SK-N-SH treated with all-trans-retinoic acid at 6 μM for 48 hours (cell line): ENCODE data around the gene RNASE7.

Experiments used
- ATAC-seq: fragments of 200-7000 bp; cut with Tn5 transposase; 3 replicates; pipeline ENCODE4 v1.9.1; 2020; ENCODE audit warnings: mild to moderate bottlenecking, moderate library complexity
- ARNTL ChIP-seq: fragments of 450-650 bp; formaldehyde crosslinking; IDR thresholded peaks from 2 replicates; pipeline ENCODE4 v1.5.0; 2020; ENCODE audit warnings: low read depth, mild to moderate bottlenecking, moderate library complexity, borderline replicate concordance
- CSDC2 ChIP-seq: fragments of 250-450 bp; sonication (Bioruptor Pico); IDR thresholded peaks from 2 replicates; pipeline ENCODE4 v1.5.0; 2020; ENCODE audit warnings: mild to moderate bottlenecking, moderate library complexity
- ESRRG ChIP-seq: fragments of 250-450 bp; sonication (Bioruptor Pico); IDR thresholded peaks from 2 replicates; pipeline ENCODE4 v1.6.1; 2021; ENCODE audit warnings: mild to moderate bottlenecking
- GLIS3 ChIP-seq: fragments of 250-450 bp; sonication (Bioruptor Pico); IDR thresholded peaks from 2 replicates; pipeline ENCODE4 v1.5.0; 2020; ENCODE audit warnings: mild to moderate bottlenecking, moderate library complexity
- ISL1 ChIP-seq: fragments of 250-450 bp; sonication (Bioruptor Pico); IDR thresholded peaks from 2 replicates; pipeline ENCODE4 v2.1.2; 2022; ENCODE audit warnings: mild to moderate bottlenecking, moderate library complexity
- POU6F1 ChIP-seq: fragments of 250-450 bp; sonication (Bioruptor Pico); IDR thresholded peaks from 2 replicates; pipeline ENCODE4 v1.8.0; 2021; ENCODE audit warnings: low read depth, mild to moderate bottlenecking, moderate library complexity, borderline replicate concordance
- PPARA ChIP-seq: fragments of 250-450 bp; sonication (Bioruptor Pico); IDR thresholded peaks from 2 replicates; pipeline ENCODE4 v1.5.0; 2020; ENCODE audit warnings: mild to moderate bottlenecking, borderline replicate concordance
- SNAI2 ChIP-seq: fragments of 250-450 bp; sonication (Bioruptor Pico); IDR thresholded peaks from 2 replicates; pipeline ENCODE4 v1.5.0; 2020; ENCODE audit warnings: mild to moderate bottlenecking, moderate library complexity
- TOX ChIP-seq: fragments of 250-450 bp; sonication (Bioruptor Pico); IDR thresholded peaks from 2 replicates; pipeline ENCODE4 v1.8.0; 2021; ENCODE audit warnings: mild to moderate bottlenecking, moderate library complexity, borderline replicate concordance
- ZFP3 ChIP-seq: fragments of 250-450 bp; sonication (Bioruptor Pico); IDR thresholded peaks from 2 replicates; pipeline ENCODE4 v1.5.0; 2020; ENCODE audit warnings: mild to moderate bottlenecking, moderate library complexity
- ZFP30 ChIP-seq: fragments of 450-650 bp; formaldehyde crosslinking; IDR thresholded peaks from 2 replicates; pipeline ENCODE4 v1.5.0; 2022; ENCODE audit warnings: mild to moderate bottlenecking, moderate library complexity
- ZNF565 ChIP-seq: fragments of 450-650 bp; formaldehyde crosslinking; conservative IDR thresholded peaks from 2 replicates; pipeline ENCODE4 v1.5.0; 2020; ENCODE audit warnings: low read depth, mild to moderate bottlenecking, moderate library complexity
- ZNF8 ChIP-seq: fragments of 450-650 bp; formaldehyde crosslinking; IDR thresholded peaks from 2 replicates; pipeline ENCODE4 v1.5.0; 2020; ENCODE audit warnings: mild to moderate bottlenecking, moderate library complexity
- TF ChIP-seq, protein P1 (sequence below): fragments of 250-450 bp; sonication (Bioruptor Pico); IDR thresholded peaks from 2 replicates; pipeline ENCODE4 v1.5.0; 2020; ENCODE audit warnings: mild to moderate bottlenecking, moderate library complexity
- TF ChIP-seq, protein P2 (sequence below): fragments of 250-450 bp; sonication (Bioruptor Pico); IDR thresholded peaks from 2 replicates; pipeline ENCODE4 v1.5.1; 2021; ENCODE audit warnings: mild to moderate bottlenecking, moderate library complexity
- TF ChIP-seq, protein P3 (sequence below): fragments of 250-450 bp; sonication (Bioruptor Pico); IDR thresholded peaks from 2 replicates; pipeline ENCODE4 v1.8.0; 2020; ENCODE audit warnings: mild to moderate bottlenecking, moderate library complexity, borderline replicate concordance

The RNASE7 gene

GRCh38 chr14:21011136-21011535, 31.0 kb upstream of the RNASE7 start (continued):
- TF ChIP-seq, protein P1, sequence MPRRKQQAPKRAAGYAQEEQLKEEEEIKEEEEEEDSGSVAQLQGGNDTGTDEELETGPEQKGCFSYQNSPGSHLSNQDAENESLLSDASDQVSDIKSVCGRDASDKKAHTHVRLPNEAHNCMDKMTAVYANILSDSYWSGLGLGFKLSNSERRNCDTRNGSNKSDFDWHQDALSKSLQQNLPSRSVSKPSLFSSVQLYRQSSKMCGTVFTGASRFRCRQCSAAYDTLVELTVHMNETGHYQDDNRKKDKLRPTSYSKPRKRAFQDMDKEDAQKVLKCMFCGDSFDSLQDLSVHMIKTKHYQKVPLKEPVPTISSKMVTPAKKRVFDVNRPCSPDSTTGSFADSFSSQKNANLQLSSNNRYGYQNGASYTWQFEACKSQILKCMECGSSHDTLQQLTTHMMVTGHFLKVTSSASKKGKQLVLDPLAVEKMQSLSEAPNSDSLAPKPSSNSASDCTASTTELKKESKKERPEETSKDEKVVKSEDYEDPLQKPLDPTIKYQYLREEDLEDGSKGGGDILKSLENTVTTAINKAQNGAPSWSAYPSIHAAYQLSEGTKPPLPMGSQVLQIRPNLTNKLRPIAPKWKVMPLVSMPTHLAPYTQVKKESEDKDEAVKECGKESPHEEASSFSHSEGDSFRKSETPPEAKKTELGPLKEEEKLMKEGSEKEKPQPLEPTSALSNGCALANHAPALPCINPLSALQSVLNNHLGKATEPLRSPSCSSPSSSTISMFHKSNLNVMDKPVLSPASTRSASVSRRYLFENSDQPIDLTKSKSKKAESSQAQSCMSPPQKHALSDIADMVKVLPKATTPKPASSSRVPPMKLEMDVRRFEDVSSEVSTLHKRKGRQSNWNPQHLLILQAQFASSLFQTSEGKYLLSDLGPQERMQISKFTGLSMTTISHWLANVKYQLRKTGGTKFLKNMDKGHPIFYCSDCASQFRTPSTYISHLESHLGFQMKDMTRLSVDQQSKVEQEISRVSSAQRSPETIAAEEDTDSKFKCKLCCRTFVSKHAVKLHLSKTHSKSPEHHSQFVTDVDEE (CRISPR knock-in tag): no peak
- TF ChIP-seq CSDC2 (CRISPR knock-in tag): no peak

DNA sequence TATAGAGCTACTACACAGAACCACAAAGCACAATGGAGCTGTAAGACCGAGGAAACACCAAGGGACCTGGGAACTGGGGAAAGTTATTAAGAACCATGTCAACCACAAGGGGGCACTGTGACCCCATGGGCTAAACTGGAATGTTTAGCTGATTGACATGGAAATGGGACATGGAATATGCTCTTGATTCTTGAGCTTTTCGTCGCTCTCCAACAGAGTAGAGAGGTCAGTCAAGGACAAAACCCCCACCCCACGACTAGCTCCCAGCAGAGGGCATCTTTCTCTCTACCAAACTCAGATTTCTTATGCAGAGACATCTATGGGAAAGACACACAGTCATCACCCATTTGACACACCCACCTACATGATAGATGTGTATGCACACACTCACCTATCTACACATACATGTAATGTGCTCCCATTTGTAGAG, 27.4 kb upstream of the RNASE7 start:
- peak; percentile 97 for ATAC-seq

DNA sequence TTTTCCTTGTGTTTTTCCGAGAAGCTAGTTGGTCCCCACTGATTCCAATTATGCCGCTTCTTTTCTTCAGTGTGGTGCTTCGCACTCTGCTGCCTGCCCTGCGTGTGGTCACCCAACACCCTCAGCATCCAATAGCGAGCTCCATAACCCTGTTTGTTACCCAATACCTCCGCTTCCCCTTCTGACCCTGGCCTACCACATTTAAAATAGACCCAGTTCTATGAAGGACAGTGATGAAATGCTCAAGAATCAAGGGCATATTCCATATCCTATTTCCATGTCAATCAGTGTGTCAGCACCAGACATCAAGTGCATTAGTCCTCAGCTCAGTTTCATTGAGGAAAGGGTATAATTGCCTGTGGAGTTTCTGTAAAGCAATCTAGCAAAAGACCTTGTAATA, 26.9 kb upstream of the RNASE7 start:
- TF ChIP-seq TOX (CRISPR knock-in tag) (no peak), ZFP3 (no peak)
- no peak for ATAC-seq

More for the DNA sequence above, 27.4 kb upstream of the RNASE7 start:
- TF ChIP-seq ZFP3 (peak; percentile 47; the same call in 1 of the 2 replicates), ISL1 (no peak)

DNA sequence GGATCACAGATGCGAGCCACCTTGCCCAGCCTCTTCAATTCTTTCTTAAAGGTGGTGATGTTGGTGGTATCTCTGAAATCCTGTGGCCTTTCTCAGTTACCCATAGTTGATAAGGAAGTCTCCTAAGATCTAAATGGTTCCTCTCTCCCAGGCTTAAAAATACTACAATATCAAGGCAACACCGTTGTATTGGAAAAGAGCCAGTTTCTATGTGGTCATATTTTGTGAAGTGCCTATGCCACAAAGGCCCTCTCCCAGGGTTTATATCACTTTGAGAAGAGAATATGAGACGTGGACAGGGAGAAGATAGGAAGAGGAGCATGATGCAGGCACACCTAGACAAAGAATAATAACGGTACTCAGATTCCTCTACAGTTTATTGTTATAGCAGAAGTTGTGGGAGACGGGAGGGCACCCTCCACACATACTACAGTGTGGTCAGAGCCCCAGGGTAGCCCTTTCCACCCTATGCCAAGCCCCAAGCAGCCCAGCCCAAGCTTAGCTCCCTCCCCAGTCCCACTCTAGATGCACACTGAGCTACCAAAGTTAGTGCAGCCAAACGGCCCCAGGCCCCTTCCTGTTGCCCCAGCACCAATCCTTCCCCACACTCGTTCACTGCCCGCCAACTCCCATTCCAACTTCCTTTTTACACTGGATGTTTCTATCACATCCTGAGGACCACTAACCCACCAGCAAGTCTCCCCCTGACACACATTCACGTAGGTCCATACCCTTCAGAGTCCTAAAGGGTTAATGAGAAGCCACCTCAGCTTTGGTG, 25.6 kb upstream of the RNASE7 start:
- TF ChIP-seq ZNF565 (CRISPR knock-in tag): no peak
- TF ChIP-seq, protein P2, sequence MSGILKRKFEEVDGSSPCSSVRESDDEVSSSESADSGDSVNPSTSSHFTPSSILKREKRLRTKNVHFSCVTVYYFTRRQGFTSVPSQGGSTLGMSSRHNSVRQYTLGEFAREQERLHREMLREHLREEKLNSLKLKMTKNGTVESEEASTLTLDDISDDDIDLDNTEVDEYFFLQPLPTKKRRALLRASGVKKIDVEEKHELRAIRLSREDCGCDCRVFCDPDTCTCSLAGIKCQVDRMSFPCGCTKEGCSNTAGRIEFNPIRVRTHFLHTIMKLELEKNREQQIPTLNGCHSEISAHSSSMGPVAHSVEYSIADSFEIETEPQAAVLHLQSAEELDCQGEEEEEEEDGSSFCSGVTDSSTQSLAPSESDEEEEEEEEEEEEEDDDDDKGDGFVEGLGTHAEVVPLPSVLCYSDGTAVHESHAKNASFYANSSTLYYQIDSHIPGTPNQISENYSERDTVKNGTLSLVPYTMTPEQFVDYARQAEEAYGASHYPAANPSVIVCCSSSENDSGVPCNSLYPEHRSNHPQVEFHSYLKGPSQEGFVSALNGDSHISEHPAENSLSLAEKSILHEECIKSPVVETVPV (CRISPR knock-in tag): no peak
- TF ChIP-seq, all 23 proteins: peak for 0
- no peak for ATAC-seq

DNA sequence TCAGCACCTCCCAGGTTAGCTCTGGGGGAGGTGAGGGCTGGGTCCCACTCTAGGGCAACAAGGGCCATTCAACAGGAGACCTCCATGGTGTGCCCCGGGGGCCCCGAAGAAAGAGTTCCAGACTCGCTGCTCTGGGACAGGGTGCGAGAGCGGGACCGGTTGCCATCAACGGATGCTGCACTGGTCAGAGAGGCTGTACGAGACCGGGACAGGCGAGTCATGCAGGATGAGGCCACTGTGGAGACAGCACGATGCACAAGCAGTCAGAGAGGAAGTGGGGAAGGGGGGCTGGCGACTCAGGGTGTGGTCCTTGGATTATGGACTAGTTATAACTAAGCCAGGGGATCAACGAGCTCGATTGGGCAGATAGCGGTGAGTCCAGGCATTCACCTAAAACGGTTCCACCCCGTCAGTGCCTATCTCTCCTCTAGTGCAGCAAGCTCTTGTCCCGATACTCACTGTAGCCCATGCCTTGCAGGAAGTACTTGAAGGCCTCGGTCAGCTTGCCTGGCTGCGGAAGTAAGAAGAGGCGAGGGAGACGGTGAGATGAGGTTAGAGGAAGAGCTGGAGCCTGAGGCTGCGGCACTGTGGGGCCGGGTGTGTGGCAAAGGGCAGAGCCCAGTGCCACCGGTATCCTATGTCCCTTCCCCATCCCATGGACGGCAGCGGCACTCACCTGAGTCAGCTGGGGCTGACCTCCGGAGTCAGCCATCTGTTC, 24.5 kb upstream of the RNASE7 start:
- TF ChIP-seq TOX (CRISPR knock-in tag) (no peak), ESRRG (no peak), ZNF565 (CRISPR knock-in tag) (no peak), SNAI2 (CRISPR knock-in tag) (no peak), ISL1 (no peak), ZNF8 (CRISPR knock-in tag) (no peak), GLIS3 (CRISPR knock-in tag) (no peak), POU6F1 (no peak), PPARA (CRISPR knock-in tag) (no peak), ZFP30 (no peak), ZFP3 (no peak), ARNTL (no peak)
- TF ChIP-seq, protein P1 (CRISPR knock-in tag): no peak
- TF ChIP-seq, protein P2 (CRISPR knock-in tag): no peak
- TF ChIP-seq, protein P3, sequence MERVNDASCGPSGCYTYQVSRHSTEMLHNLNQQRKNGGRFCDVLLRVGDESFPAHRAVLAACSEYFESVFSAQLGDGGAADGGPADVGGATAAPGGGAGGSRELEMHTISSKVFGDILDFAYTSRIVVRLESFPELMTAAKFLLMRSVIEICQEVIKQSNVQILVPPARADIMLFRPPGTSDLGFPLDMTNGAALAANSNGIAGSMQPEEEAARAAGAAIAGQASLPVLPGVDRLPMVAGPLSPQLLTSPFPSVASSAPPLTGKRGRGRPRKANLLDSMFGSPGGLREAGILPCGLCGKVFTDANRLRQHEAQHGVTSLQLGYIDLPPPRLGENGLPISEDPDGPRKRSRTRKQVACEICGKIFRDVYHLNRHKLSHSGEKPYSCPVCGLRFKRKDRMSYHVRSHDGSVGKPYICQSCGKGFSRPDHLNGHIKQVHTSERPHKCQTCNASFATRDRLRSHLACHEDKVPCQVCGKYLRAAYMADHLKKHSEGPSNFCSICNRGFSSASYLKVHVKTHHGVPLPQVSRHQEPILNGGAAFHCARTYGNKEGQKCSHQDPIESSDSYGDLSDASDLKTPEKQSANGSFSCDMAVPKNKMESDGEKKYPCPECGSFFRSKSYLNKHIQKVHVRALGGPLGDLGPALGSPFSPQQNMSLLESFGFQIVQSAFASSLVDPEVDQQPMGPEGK: no peak
- TF ChIP-seq, all 23 proteins: peak for 0
- no peak for ATAC-seq
